Astrocyte (in vitro differentiated cells and primary cell): ENCODE results near the gene KIRREL3. TPM values are rescaled to one million over a fixed set of nuclear protein-coding genes. Genes with fewer than 3 reads are reported as not detected.

ENCODE experiments used
- DNase-seq: peaks from one replicate; pipeline ENCODE4 v3.0.0-alpha.2; 2010; ENCODE audit warnings: low read depth
- FAIRE-seq: peaks from 2 replicates; lab custom pipeline; 2011; peaks lifted over from hg19 to GRCh38; lab: Jason Lieb, UNC
- H2AFZ ChIP-seq: 2 replicates; pipeline ENCODE4 v1.6.0; 2012; ENCODE audit warnings: low read depth, low read length, inconsistent platforms
- H3K27ac ChIP-seq: 2 replicates; pipeline ENCODE4 v1.5.1; 2011; ENCODE audit warnings: low read depth, low read length, inconsistent platforms
- H3K27me3 ChIP-seq: 2 replicates; pipeline ENCODE4 v1.6.0; 2011; ENCODE audit warnings: low read length, inconsistent platforms; ENCODE audit not compliant: insufficient read depth
- H3K36me3 ChIP-seq: 2 replicates; pipeline ENCODE4 v1.5.1; 2011; ENCODE audit warnings: low read length, inconsistent platforms; ENCODE audit not compliant: insufficient read depth
- H3K4me1 ChIP-seq: 2 replicates; pipeline ENCODE4 v1.5.1; 2011; ENCODE audit warnings: low read length, inconsistent platforms; ENCODE audit not compliant: insufficient read depth
- H3K4me2 ChIP-seq: 2 replicates; pipeline ENCODE4 v1.6.0; 2012; ENCODE audit warnings: low read length, inconsistent platforms
- H3K4me3 ChIP-seq: 2 replicates; pipeline ENCODE4 v1.5.1; 2011; ENCODE audit warnings: low read depth, mild to moderate bottlenecking, low read length, inconsistent platforms; ENCODE audit not compliant: insufficient read depth
- H3K79me2 ChIP-seq: 2 replicates; pipeline ENCODE4 v1.6.0; 2012; ENCODE audit warnings: mild to moderate bottlenecking, low read length, inconsistent platforms; ENCODE audit not compliant: insufficient read depth
- H3K9ac ChIP-seq: 2 replicates; pipeline ENCODE4 v1.6.0; 2012; ENCODE audit warnings: mild to moderate bottlenecking, low read length, inconsistent platforms
- H3K9me3 ChIP-seq: 2 replicates; pipeline ENCODE4 v1.5.1; 2012; ENCODE audit warnings: low read depth, mild to moderate bottlenecking, low read length, inconsistent platforms; ENCODE audit not compliant: insufficient read depth
- H4K20me1 ChIP-seq: 2 replicates; pipeline ENCODE4 v1.6.0; 2012; ENCODE audit warnings: low read length, inconsistent platforms; ENCODE audit not compliant: insufficient read depth
- H3K27ac Mint-ChIP-seq: one replicate; pipeline ENCODE4 v1.8.0; 2021; ENCODE audit warnings: mild to moderate bottlenecking, mixed read lengths; ENCODE audit not compliant: unreplicated experiment
- H3K27me3 Mint-ChIP-seq: one replicate; pipeline ENCODE4 v1.8.0; 2021; ENCODE audit warnings: low read depth, mixed read lengths; ENCODE audit not compliant: unreplicated experiment
- H3K36me3 Mint-ChIP-seq: one replicate; pipeline ENCODE4 v1.8.0; 2021; ENCODE audit warnings: low read depth, mixed read lengths; ENCODE audit not compliant: unreplicated experiment
- H3K4me1 Mint-ChIP-seq: one replicate; pipeline ENCODE4 v1.8.0; 2021; ENCODE audit warnings: low read depth, mixed read lengths; ENCODE audit not compliant: unreplicated experiment
- H3K4me3 Mint-ChIP-seq: one replicate; pipeline ENCODE4 v1.8.0; 2021; ENCODE audit warnings: mild to moderate bottlenecking, moderate library complexity, mixed read lengths; ENCODE audit not compliant: unreplicated experiment
- H3K9me3 Mint-ChIP-seq: one replicate; pipeline ENCODE4 v1.8.0; 2021; ENCODE audit warnings: mild to moderate bottlenecking, mixed read lengths; ENCODE audit not compliant: unreplicated experiment
- EZH2 ChIP-seq: IDR thresholded peaks from 2 replicates; pipeline ENCODE4 v1.6.1; 2012; ENCODE audit warnings: mild to moderate bottlenecking, low read length, inconsistent platforms; ENCODE audit not compliant: insufficient read depth
- total RNA-seq: library from RNA; stranded (reverse); gene quantifications from 2 replicates; pipeline ENCODE4 v1.2.1, GENCODE V29; 2021
- TF ChIP-seq, protein P1 (sequence below): IDR thresholded peaks from 2 replicates; pipeline ENCODE4 v1.5.1; 2011; ENCODE audit warnings: low read depth, mild to moderate bottlenecking, inconsistent platforms, low read length, moderate library complexity; ENCODE audit not compliant: insufficient read depth

KIRREL3 gene
- total RNA-seq, 1 donor from 2014 or later = 0.91 TPM

DNA sequence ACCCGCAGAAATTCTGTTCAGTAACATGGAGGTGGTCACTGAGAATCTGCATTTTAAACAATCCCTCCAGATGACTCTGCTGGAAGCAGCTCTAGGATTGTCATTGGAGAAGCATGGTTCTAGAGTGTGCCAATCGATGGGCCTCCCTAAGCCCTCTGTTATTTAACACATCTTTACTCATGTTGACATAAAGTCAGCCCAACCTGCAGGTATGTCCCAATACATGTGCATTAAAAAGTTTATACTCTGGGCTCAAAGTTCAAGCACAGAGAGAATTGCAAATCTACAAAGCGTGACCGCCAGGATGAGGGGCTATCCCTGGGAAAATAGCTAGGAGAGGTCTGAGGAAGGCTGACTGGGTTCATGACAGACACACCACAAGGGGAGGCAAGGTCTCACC is 116.4 kb downstream of the KIRREL3 start:
- Mint-ChIP-seq H3K4me1 (peaks cover 5% of the 10 kb centered on the region), H3K9me3 (no peaks in the 10 kb centered on the region), H3K27me3 (peaks cover 15% of the 10 kb centered on the region), H3K27ac (no peak overlapping the region), H3K4me3 (no peak overlapping the region), H3K36me3 (no peaks in the 10 kb centered on the region)
- H3K9me3 ChIP-seq = no peaks in the 10 kb centered on the region
- no peak overlapping the region for H3K9ac ChIP-seq
- no peaks in the 10 kb centered on the region for H3K79me2 ChIP-seq
- no peaks in the 10 kb centered on the region for H3K27me3 ChIP-seq
- H3K27ac ChIP-seq = no peak overlapping the region
- TF ChIP-seq EZH2 = no peak
- TF ChIP-seq, protein P1, sequence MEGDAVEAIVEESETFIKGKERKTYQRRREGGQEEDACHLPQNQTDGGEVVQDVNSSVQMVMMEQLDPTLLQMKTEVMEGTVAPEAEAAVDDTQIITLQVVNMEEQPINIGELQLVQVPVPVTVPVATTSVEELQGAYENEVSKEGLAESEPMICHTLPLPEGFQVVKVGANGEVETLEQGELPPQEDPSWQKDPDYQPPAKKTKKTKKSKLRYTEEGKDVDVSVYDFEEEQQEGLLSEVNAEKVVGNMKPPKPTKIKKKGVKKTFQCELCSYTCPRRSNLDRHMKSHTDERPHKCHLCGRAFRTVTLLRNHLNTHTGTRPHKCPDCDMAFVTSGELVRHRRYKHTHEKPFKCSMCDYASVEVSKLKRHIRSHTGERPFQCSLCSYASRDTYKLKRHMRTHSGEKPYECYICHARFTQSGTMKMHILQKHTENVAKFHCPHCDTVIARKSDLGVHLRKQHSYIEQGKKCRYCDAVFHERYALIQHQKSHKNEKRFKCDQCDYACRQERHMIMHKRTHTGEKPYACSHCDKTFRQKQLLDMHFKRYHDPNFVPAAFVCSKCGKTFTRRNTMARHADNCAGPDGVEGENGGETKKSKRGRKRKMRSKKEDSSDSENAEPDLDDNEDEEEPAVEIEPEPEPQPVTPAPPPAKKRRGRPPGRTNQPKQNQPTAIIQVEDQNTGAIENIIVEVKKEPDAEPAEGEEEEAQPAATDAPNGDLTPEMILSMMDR = no peak
- no peak overlapping the region for H3K4me3 ChIP-seq
- H3K36me3 ChIP-seq = no peaks in the 10 kb centered on the region
- H3K4me1 ChIP-seq = no peaks in the 10 kb centered on the region
- H3K4me2 ChIP-seq = no peak overlapping the region
- DNase-seq (no peak), FAIRE-seq (no peak)
- H2AFZ ChIP-seq = no peak overlapping the region
- no peaks in the 10 kb centered on the region for H4K20me1 ChIP-seq

DNA sequence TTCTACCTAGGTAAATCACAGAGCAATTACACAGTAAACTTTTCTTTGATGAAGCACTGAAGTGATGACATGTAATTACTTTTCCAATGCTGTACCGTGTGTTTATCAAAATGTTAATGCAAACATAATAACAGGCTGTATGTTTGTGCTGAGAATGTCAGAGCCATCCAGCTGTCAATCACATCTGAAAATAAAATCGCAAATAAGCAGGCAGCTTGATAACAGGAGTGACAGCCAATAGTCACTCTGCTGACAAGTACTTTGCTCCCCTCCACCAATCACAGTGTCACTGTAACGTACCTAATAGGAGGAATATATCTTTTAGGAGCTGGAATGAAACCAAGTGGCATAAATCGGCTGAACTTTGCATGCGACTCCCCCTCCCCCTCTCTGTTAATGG is 119.7 kb downstream of the KIRREL3 start:
- no peak overlapping the region for H3K4me2 ChIP-seq
- H3K4me3 ChIP-seq = no peak overlapping the region
- H3K27me3 ChIP-seq = no peaks in the 10 kb centered on the region
- FAIRE-seq = no peak
- TF ChIP-seq, protein P1 = no peak
- no peak for TF ChIP-seq EZH2
- H3K4me1 Mint-ChIP-seq = peaks cover under 1% of the 10 kb centered on the region
- no peaks in the 10 kb centered on the region for H3K9me3 Mint-ChIP-seq
- no peaks in the 10 kb centered on the region for H3K9me3 ChIP-seq
- H4K20me1 ChIP-seq = no peaks in the 10 kb centered on the region
- no peaks in the 10 kb centered on the region for H3K4me1 ChIP-seq
- H3K27ac Mint-ChIP-seq = no peak overlapping the region
- H3K4me3 Mint-ChIP-seq = no peak overlapping the region
- no peaks in the 10 kb centered on the region for H3K36me3 Mint-ChIP-seq
- H3K36me3 ChIP-seq = no peaks in the 10 kb centered on the region
- H2AFZ ChIP-seq = no peak overlapping the region
- H3K27ac ChIP-seq = no peak overlapping the region
- DNase-seq = no peak
- H3K79me2 ChIP-seq = no peaks in the 10 kb centered on the region
- peaks cover 23% of the 10 kb centered on the region for H3K27me3 Mint-ChIP-seq
- no peak overlapping the region for H3K9ac ChIP-seq

DNA sequence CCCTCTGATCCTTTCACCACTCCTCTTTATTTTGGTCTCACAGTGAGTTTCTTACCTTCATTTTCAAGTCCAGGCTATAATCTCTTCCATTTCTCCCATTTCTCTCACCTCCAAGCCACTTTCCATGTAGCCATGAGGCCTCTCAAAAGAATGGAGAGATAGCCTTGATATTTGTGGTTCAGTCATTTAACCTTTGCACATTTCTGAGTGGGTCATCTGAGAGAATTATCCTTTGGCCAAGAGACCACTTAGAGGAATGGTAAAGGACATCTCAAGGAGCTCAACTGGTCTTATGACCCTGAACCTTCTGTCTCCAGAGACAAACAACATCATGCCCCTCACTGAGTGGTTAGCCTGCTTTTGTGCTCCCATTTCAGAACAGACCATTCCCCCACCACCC is 121.1 kb downstream of the KIRREL3 start:
- Histone ChIP-seq H3K27me3 (no peaks in the 10 kb centered on the region), H3K4me2 (no peak overlapping the region), H3K27ac (no peak overlapping the region), H3K9me3 (no peaks in the 10 kb centered on the region), H3K36me3 (no peaks in the 10 kb centered on the region), H3K4me3 (no peak overlapping the region), H2AFZ (no peak overlapping the region), H4K20me1 (no peaks in the 10 kb centered on the region), H3K9ac (no peak overlapping the region), H3K79me2 (no peaks in the 10 kb centered on the region), H3K4me1 (peaks cover 3% of the 10 kb centered on the region)
- no peaks in the 10 kb centered on the region for H3K36me3 Mint-ChIP-seq
- H3K27ac Mint-ChIP-seq = no peak overlapping the region
- DNase-seq (no peak), FAIRE-seq (no peak)
- H3K4me3 Mint-ChIP-seq = no peak overlapping the region
- H3K9me3 Mint-ChIP-seq = no peaks in the 10 kb centered on the region
- H3K27me3 Mint-ChIP-seq = peaks cover 24% of the 10 kb centered on the region
- TF ChIP-seq EZH2 = no peak
- TF ChIP-seq, protein P1 = no peak
- no peaks in the 10 kb centered on the region for H3K4me1 Mint-ChIP-seq
